ENCODE measurements around the gene SMIM45.
"Not testable (repeated sequence)": the region's sequence is repeated elsewhere in the genome, so short reads cannot be mapped to it uniquely, and the experiment has no call there.

Gene SMIM45

DNA sequence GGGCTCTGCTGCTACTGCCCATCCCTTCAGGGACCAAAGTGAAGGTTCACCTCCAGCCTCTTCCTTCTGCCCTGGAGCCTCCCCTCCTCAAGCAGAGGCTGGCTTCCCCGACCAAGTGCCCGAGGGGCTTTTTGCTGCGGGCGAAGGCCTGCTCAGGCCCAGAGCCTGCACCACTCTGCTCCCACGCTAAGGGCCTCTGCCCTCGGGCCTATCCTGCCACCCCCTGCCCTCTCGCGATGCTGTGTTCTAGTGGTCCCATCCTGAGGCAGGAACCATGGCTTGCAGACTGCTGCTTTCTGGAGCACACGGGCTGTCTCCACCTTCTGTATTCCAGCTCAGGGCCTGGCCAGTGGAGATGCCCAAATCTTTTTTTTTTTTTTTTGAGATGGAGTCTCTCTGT, 16.4 kb upstream of the SMIM45 start:
- peaks cover 28% of the 10 kb centered on the region for H3K36me3 ChIP-seq (ENCODE audit: control insufficient read depth, insufficient read depth, low read length)
- WGBS (ENCODE audit: insufficient coverage), result 91% methylated on average over 9 of the region's 9 CpGs

DNA sequence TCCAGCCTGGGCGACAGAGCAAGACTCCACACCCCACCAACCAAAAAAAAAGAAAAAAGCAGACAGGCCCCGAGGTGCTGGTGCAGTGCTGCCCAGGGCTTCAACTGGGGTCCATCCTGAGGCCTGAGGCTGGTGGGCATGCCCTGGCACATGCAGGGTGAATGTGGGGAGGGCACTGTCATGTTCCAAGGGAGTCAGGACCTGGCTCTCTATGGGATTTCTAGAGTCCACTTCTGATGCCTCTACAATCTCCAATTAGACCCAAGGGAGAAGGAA, 15.1 kb upstream of the SMIM45 start:
- H3K4me1 ChIP-seq (ENCODE audit: control insufficient read depth, insufficient read depth, low read length), result peaks cover 41% of the 10 kb centered on the region
- no peaks in the 10 kb centered on the region for H3K27me3 ChIP-seq (ENCODE audit: control insufficient read depth, insufficient read depth, low read length)
- no peak overlapping the region for H3K27ac ChIP-seq (ENCODE audit: low read depth, low read length)
- no peak overlapping the region for H3K4me3 ChIP-seq (ENCODE audit: low read depth, low read length)
- H3K36me3 ChIP-seq (ENCODE audit: control insufficient read depth, insufficient read depth, low read length), result peaks cover 30% of the 10 kb centered on the region
- WGBS (ENCODE audit: insufficient coverage), result 100% methylated on average over 1 of the region's 2 CpGs
- DNase-seq (ENCODE audit: low read depth in 4 of 6, low spot score in 6 of 6), result no peak
- H3K9me3 ChIP-seq (ENCODE audit: control insufficient read depth, insufficient read depth, low read length), result no peaks in the 10 kb centered on the region

More for the DNA sequence above, 16.4 kb upstream of the SMIM45 start:
- H3K9me3 ChIP-seq (ENCODE audit: control insufficient read depth, insufficient read depth, low read length), result no peaks in the 10 kb centered on the region
- no peak for DNase-seq (ENCODE audit: low read depth in 4 of 6, low spot score in 6 of 6)
- H3K4me3 ChIP-seq (ENCODE audit: low read depth, low read length), result no peak overlapping the region
- peaks cover 30% of the 10 kb centered on the region for H3K4me1 ChIP-seq (ENCODE audit: control insufficient read depth, insufficient read depth, low read length)
- H3K27me3 ChIP-seq (ENCODE audit: control insufficient read depth, insufficient read depth, low read length), result no peaks in the 10 kb centered on the region
- no peak overlapping the region for H3K27ac ChIP-seq (ENCODE audit: low read depth, low read length)

DNA sequence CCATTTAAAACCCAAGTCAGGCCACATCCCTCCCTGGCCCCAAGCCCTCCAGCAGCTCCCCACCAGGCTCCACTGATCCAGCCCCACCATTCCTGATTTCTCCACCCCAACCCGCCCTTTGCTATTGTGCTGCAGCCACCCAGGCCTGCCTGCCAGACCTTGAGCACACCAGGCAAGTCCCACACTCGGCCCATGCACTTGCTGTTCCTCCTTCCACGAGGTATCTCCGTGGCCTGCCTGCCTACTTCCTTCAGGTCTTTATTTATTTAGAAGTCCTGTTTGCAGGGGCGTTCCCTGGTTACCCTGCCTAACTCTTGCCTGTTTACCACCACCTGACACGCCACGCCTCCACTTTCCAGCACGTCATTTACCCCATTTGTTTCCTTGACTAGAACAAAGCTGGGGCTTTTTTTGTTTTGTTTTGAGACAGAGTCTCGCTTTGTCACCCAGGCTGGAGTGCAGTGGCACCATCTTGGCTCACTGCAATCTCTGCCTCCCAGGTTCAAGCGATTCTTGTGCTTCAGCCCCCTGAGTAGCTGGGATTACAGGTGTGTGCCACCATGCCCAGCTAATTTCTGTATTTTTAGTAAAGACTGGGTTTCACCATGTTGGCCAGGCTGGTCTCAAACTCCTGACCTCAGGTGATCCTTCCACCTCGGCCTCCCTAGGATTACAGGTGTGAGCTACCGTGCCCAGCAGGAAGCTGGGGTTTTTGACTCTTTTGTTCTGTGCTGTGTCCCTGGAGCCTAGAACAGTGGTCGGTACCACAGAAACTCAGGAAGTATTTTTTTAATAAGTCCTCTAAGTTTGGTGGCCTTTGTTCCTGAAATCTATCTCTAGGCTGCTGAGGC, 11.7 kb upstream of the SMIM45 start:
- Histone ChIP-seq H3K4me3 (ENCODE audit: low read depth, low read length) (no peak overlapping the region), H3K27ac (ENCODE audit: low read depth, low read length) (no peak overlapping the region), H3K4me1 (ENCODE audit: control insufficient read depth, insufficient read depth, low read length) (peaks cover 24% of the 10 kb centered on the region), H3K36me3 (ENCODE audit: control insufficient read depth, insufficient read depth, low read length) (peaks cover 21% of the 10 kb centered on the region), H3K27me3 (ENCODE audit: control insufficient read depth, insufficient read depth, low read length) (no peaks in the 10 kb centered on the region), H3K9me3 (ENCODE audit: control insufficient read depth, insufficient read depth, low read length) (no peaks in the 10 kb centered on the region)
- DNase-seq (ENCODE audit: low read depth in 4 of 6, low spot score in 6 of 6), result no peak
- WGBS (ENCODE audit: insufficient coverage), result 81% methylated on average over 10 of the region's 13 CpGs

DNA sequence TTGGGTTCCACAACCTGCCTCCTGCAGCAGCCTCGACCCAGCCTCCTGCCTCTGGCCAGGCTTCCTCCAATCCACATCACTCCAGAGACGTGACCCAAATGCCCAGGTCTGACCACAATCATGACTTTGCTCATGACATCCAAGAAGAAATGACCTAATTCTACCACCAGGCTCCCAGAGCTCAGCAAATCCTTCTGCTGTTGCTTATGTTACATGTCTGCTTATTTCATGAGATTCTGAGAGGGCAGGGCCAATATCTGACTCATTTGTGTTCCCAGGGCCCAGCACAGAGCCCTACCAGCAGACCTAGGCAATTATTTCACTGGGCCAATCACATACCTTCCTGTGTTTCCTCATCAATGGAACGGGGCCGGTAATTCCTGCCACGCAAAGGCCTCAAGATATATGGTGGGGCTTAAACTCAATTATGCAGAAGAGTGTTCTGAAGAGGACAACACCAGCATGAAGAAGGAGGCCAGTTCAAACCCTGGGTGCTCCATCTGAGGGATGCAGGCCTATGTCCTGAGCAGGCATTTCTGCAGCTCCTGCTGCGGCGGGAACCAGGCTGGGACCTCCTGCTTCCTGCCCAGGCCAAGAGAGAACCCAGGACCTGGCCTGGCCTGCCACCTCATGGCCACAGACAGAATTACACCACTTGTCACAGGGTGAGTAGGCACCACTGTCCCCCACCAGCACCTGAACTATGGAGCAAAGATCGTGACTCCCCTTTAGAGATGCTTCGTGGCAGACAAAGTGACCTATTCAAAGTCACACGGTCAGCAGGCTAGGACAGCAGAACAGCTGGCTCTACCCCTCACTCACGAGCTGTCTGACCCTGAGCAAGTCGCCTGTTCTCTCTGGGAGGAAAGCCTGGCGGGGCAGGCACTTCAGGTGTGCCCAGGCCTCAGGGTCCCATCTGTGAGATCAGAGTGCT, 10.9 kb upstream of the SMIM45 start:
- Histone ChIP-seq H3K4me3 (ENCODE audit: low read depth, low read length) (no peak overlapping the region), H3K27ac (ENCODE audit: low read depth, low read length) (no peak overlapping the region), H3K36me3 (ENCODE audit: control insufficient read depth, insufficient read depth, low read length) (peaks cover 18% of the 10 kb centered on the region), H3K27me3 (ENCODE audit: control insufficient read depth, insufficient read depth, low read length) (no peaks in the 10 kb centered on the region), H3K9me3 (ENCODE audit: control insufficient read depth, insufficient read depth, low read length) (no peaks in the 10 kb centered on the region), H3K4me1 (ENCODE audit: control insufficient read depth, insufficient read depth, low read length) (peaks cover 26% of the 10 kb centered on the region)
- DNase-seq (ENCODE audit: low read depth in 4 of 6, low spot score in 6 of 6), result peak in 4 of 6 donors; percentile 68 to 94 (median 84)
- WGBS (ENCODE audit: insufficient coverage), result 40% methylated on average over 13 of the region's 13 CpGs

DNA sequence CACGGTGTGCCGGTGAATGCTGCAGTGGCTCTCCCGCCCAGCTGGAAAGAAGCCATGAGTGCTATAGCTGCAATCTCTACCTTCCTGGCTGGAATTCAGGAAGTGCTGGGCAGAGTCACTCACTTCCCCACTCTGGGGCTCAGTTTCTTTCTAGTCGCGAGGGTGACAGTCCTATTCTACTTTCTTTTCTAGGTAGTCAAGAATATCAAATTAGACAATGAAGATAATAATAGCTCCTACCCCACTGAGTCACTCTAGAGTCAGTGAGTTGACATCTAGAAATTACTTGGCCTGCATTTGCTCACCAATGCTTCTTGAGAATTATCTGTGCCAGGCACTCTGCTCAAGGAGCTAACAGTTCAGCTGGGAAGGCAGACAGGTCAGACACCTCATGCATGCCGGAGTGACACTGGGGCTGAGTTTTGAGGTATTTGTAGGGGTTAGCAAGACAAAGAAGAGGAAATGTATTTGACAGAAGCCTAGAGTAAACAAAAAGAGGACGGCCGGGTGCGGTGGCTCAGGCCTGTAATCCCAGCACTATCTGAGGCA, 8.2 kb upstream of the SMIM45 start:
- WGBS (ENCODE audit: insufficient coverage), result 77% methylated on average over 7 of the region's 9 CpGs
- Histone ChIP-seq H3K27me3 (ENCODE audit: control insufficient read depth, insufficient read depth, low read length) (no peaks in the 10 kb centered on the region), H3K4me3 (ENCODE audit: low read depth, low read length) (no peak overlapping the region), H3K27ac (ENCODE audit: low read depth, low read length) (no peak overlapping the region), H3K9me3 (ENCODE audit: control insufficient read depth, insufficient read depth, low read length) (no peaks in the 10 kb centered on the region), H3K36me3 (ENCODE audit: control insufficient read depth, insufficient read depth, low read length) (peaks cover 12% of the 10 kb centered on the region), H3K4me1 (ENCODE audit: control insufficient read depth, insufficient read depth, low read length) (peaks cover 43% of the 10 kb centered on the region)
- no peak for DNase-seq (ENCODE audit: low read depth in 4 of 6, low spot score in 6 of 6)

DNA sequence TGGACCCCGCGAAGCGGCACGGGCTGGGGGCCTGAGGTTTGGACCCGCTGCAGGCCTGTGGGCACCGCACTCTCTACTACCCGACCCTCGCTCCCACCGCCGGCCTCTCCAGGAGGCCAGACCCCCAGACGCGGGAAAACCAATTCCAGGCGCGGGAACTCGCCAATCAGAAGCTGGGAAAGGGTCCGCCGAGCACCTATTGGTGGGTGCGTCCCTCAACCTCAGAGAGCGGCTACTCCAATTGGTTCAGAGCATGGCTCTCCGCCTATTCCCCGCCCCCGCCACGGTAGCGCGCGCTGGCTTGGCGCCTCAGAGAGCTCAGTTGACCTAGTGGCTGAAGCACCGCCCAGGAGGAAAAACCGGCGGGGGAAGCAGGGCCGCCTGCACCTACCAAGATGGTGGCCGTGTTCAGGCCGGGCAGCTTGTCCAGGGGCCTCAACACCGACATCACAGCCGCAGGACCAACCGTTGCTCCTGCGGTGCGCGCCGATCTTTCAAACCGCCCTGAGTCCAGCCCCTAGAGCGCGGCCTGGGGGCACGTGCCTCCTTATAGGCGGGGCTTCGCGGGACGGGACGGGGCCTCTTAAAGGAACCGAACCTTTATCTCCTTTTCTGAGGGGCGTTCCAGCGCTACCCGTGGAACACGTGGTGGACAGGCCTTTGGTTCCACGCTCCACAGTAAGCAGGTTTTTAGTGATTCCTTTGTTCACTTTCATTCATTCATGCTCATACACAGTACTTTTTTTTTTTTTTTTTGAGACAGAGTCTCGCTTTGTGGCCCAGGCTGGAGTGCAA, 5.1 kb upstream of the SMIM45 start, which contains the start of gene CENPM:
Gene CENPM, minus strand, starts transcription at position 524 of the 795 bp plus-strand sequence. Its CDS starts 76 bp downstream, at position 448.
- Histone ChIP-seq H3K4me3 (ENCODE audit: low read depth, low read length) (peak within 1 kb of the TSS; percentile 97), H3K27ac (ENCODE audit: low read depth, low read length) (peak within 1 kb of the TSS; percentile 89), H3K4me1 (ENCODE audit: control insufficient read depth, insufficient read depth, low read length) (peaks cover 52% of the 10 kb centered on the region), H3K9me3 (ENCODE audit: control insufficient read depth, insufficient read depth, low read length) (no peaks in the 10 kb centered on the region), H3K27me3 (ENCODE audit: control insufficient read depth, insufficient read depth, low read length) (no peaks in the 10 kb centered on the region), H3K36me3 (ENCODE audit: control insufficient read depth, insufficient read depth, low read length) (peaks cover 4% of the 10 kb centered on the region)
- DNase-seq (ENCODE audit: low read depth in 4 of 6, low spot score in 6 of 6), result peak; percentile 87 to 99 (median 93)
- WGBS (ENCODE audit: insufficient coverage), result 0% methylated on average over 51 of the region's 56 CpGs

DNA sequence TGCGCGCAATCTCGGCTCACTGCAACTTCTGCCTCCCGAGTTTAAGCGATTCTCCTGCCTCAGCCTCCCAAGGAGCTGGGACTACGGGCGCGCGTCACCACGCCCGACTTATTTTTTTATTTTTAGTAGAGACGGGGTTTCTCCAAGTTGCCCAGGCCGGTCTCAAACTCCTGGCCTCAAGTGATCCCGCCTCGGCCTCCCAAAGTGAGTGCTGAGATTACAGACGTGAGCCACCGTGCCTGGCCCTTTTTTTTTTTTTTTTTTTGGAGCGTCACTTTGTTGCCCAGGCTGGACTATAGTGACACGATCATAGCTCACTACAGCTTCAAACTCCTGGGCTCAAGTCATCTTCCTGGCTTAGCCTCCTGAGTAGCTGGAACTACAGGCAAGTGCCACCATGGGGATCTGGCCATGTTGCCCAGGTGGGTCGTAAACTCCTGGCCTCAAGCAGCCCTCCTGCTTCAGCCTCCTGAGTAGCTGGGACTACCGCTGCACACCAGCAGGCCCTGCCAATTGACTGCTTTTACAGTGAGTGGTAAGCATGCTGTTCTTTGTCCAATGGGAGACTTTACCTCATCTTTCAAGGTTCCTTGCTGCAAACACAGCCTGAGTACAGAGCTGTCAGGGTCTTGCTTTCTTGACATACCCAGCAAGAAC, 4.4 kb upstream of the SMIM45 start:
- H3K27me3 ChIP-seq (ENCODE audit: control insufficient read depth, insufficient read depth, low read length), result no peaks in the 10 kb centered on the region
- peak overlapping the region; percentile 97 for H3K4me3 ChIP-seq (ENCODE audit: low read depth, low read length)
- no peak for DNase-seq (ENCODE audit: low read depth in 4 of 6, low spot score in 6 of 6)
- H3K36me3 ChIP-seq (ENCODE audit: control insufficient read depth, insufficient read depth, low read length), result peaks cover 4% of the 10 kb centered on the region
- WGBS (ENCODE audit: insufficient coverage), result 78% methylated on average over 17 of the region's 21 CpGs
- H3K27ac ChIP-seq (ENCODE audit: low read depth, low read length), result no peak overlapping the region
- no peaks in the 10 kb centered on the region for H3K9me3 ChIP-seq (ENCODE audit: control insufficient read depth, insufficient read depth, low read length)
- peaks cover 60% of the 10 kb centered on the region for H3K4me1 ChIP-seq (ENCODE audit: control insufficient read depth, insufficient read depth, low read length)

DNA sequence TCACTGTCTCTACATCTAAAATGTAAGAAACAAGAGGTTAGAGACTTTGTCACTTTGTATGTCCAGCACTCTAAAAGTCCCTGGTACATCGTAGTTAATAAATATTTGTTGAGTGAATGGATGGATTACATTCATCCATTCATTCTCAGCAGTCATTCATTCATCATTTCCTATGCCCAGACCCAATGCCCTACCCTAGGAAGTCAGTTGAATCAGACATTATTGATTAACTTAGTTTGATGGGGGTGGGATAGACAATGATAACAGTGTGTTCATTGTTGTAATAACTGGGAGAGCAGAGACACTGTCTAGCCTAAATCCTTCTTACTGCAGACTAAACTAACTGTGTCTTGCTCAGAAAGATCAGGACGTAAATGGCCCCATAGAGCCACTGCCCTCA, 3.8 kb upstream of the SMIM45 start:
- WGBS (ENCODE audit: insufficient coverage), result no CpG with 5 or more reads among the region's 2 CpGs
- Histone ChIP-seq H3K27ac (ENCODE audit: low read depth, low read length) (no peak overlapping the region), H3K4me3 (ENCODE audit: low read depth, low read length) (no peak overlapping the region), H3K27me3 (ENCODE audit: control insufficient read depth, insufficient read depth, low read length) (no peaks in the 10 kb centered on the region), H3K9me3 (ENCODE audit: control insufficient read depth, insufficient read depth, low read length) (no peaks in the 10 kb centered on the region), H3K4me1 (ENCODE audit: control insufficient read depth, insufficient read depth, low read length) (peaks cover 66% of the 10 kb centered on the region), H3K36me3 (ENCODE audit: control insufficient read depth, insufficient read depth, low read length) (peaks cover 4% of the 10 kb centered on the region)
- no peak for DNase-seq (ENCODE audit: low read depth in 4 of 6, low spot score in 6 of 6)

DNA sequence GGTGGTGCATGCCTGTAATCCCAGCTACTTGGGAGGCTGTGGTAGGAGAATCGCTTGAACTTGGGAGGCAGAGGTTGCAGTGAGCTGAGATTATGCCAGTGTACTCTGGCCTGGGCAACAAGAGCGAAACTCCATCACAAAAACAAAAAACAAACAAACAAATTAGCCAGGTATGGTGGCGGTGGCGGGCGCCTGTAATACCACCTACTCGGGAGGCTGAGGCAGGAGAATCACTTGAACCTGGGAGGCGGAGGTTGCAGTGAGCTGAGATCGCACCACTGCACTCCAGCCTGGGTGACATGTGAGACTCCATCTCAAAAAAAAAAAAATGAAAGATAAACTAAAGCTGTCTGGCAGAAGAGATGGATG, 3.0 kb upstream of the SMIM45 start:
- H3K4me1 ChIP-seq (ENCODE audit: control insufficient read depth, insufficient read depth, low read length), result peaks cover 70% of the 10 kb centered on the region
- not testable (repeated sequence) for H3K4me3 ChIP-seq (ENCODE audit: low read depth, low read length); H3K9me3 ChIP-seq (ENCODE audit: control insufficient read depth, insufficient read depth, low read length); H3K27ac ChIP-seq (ENCODE audit: low read depth, low read length); H3K36me3 ChIP-seq (ENCODE audit: control insufficient read depth, insufficient read depth, low read length); DNase-seq (ENCODE audit: low read depth in 4 of 6, low spot score in 6 of 6); H3K27me3 ChIP-seq (ENCODE audit: control insufficient read depth, insufficient read depth, low read length)
- 100% methylated on average over 1 of the region's 8 CpGs for WGBS (ENCODE audit: insufficient coverage)

Measured in spinal cord (tissue), 9 donors.